DND-41 (cell line): ENCODE data around the gene TMEM184C.

ENCODE experiments used
- ATAC-seq: fragments of 200-7000 bp; cut with Tn5 transposase; 3 replicates; pipeline ENCODE4 v1.9.1; 2021; ENCODE audit warnings: low read depth; ENCODE audit not compliant: insufficient read depth
- DNase-seq: peaks from one replicate; pipeline ENCODE4 v3.0.0-alpha.2; 2020
- H2AFZ ChIP-seq: 2 replicates; pipeline ENCODE4 v1.6.0; 2012; ENCODE audit warnings: low read depth, low read length
- H3K27ac ChIP-seq: 2 replicates; pipeline ENCODE4 v1.5.1; 2012; ENCODE audit warnings: low read length, inconsistent platforms
- H3K27me3 ChIP-seq: fragments of 200-600 bp; sonication (generic); 2 replicates; pipeline ENCODE4 v1.6.0; 2012; ENCODE audit warnings: low read length, mild to moderate bottlenecking, inconsistent platforms; ENCODE audit not compliant: insufficient read depth, poor library complexity
- H3K36me3 ChIP-seq: 2 replicates; pipeline ENCODE4 v1.5.1; 2012; ENCODE audit warnings: low read length, inconsistent platforms; ENCODE audit not compliant: insufficient read depth
- H3K4me1 ChIP-seq: 2 replicates; pipeline ENCODE4 v1.5.1; 2012; ENCODE audit warnings: mild to moderate bottlenecking, low read length; ENCODE audit not compliant: insufficient read depth
- H3K4me2 ChIP-seq: 2 replicates; pipeline ENCODE4 v1.6.0; 2012; ENCODE audit warnings: mild to moderate bottlenecking, moderate library complexity, low read length, inconsistent platforms; ENCODE audit not compliant: insufficient read depth
- H3K4me3 ChIP-seq, 2 experiments: fragments of 200-600 bp in 1 of 2; shearing (Covaris generic) in 1 of 2; 2 replicates each; pipeline ENCODE4 v1.5.1; 2012 to 2016; ENCODE audit warnings: inconsistent platforms in 2 of 2, low read length in 2 of 2, mild to moderate bottlenecking in 2 of 2, low read depth in 1 of 2, moderate library complexity in 1 of 2
- H3K79me2 ChIP-seq: 2 replicates; pipeline ENCODE4 v1.6.0; 2012; ENCODE audit warnings: low read length, inconsistent platforms; ENCODE audit not compliant: insufficient read depth
- H3K9ac ChIP-seq: 2 replicates; pipeline ENCODE4 v1.6.0; 2012; ENCODE audit warnings: low read depth, mild to moderate bottlenecking, inconsistent platforms, low read length, moderate library complexity
- H3K9me3 ChIP-seq: 2 replicates; pipeline ENCODE4 v1.5.1; 2012; ENCODE audit warnings: low read length, moderate library complexity, mild to moderate bottlenecking, inconsistent platforms; ENCODE audit not compliant: insufficient read depth, severe bottlenecking
- H4K20me1 ChIP-seq: 2 replicates; pipeline ENCODE4 v1.6.0; 2012; ENCODE audit warnings: low read length; ENCODE audit not compliant: insufficient read depth
- CTCF ChIP-seq: IDR thresholded peaks from 2 replicates; pipeline ENCODE4 v1.5.1; 2012; ENCODE audit warnings: borderline replicate concordance, low read length, moderate library complexity, mild to moderate bottlenecking; ENCODE audit not compliant: poor library complexity, severe bottlenecking; ENCODE audit errors: extremely low read depth
- EZH2 ChIP-seq: IDR thresholded peaks from 3 replicates; pipeline ENCODE4 v1.6.1; 2012; ENCODE audit warnings: borderline replicate concordance, low read depth, mild to moderate bottlenecking, moderate library complexity, low read length, inconsistent platforms; ENCODE audit not compliant: severe bottlenecking

Gene TMEM184C

GRCh38 chr4:147707892-147708672 lies 90.9 kb downstream of the TMEM184C start:
- Histone ChIP-seq H3K27me3 (peaks cover 4% of the 10 kb centered on the region), H3K9me3 (no peaks in the 10 kb centered on the region), H3K4me3 (no peak overlapping the region), H2AFZ (no peak overlapping the region), H3K4me2 (no peak overlapping the region), H3K36me3 (no peaks in the 10 kb centered on the region), H4K20me1 (no peaks in the 10 kb centered on the region), H3K9ac (no peak overlapping the region), H3K4me1 (no peaks in the 10 kb centered on the region), H3K27ac (no peak overlapping the region), H3K79me2 (no peaks in the 10 kb centered on the region)
- ATAC-seq (peak; percentile 68), DNase-seq (peak; percentile 38)
- no peak for TF ChIP-seq EZH2
- TF ChIP-seq CTCF = peak; percentile 86

- no peak for ATAC-seq
Observed at GRCh38 chr4:147709999-147710398, 92.8 kb downstream of the TMEM184C start.

GRCh38 chr4:147714575-147715401 lies 97.6 kb downstream of the TMEM184C start:
- no peaks in the 10 kb centered on the region for H4K20me1 ChIP-seq
- H3K27ac ChIP-seq = no peak overlapping the region
- H2AFZ ChIP-seq = no peak overlapping the region
- H3K27me3 ChIP-seq = peaks cover 4% of the 10 kb centered on the region
- no peak for TF ChIP-seq CTCF
- TF ChIP-seq EZH2 = no peak
- H3K9ac ChIP-seq = no peak overlapping the region
- H3K4me2 ChIP-seq = no peak overlapping the region
- H3K36me3 ChIP-seq = no peaks in the 10 kb centered on the region
- no peak for DNase-seq
- no peak for ATAC-seq
- no peaks in the 10 kb centered on the region for H3K4me1 ChIP-seq
- no peaks in the 10 kb centered on the region for H3K9me3 ChIP-seq
- H3K79me2 ChIP-seq = no peaks in the 10 kb centered on the region
- H3K4me3 ChIP-seq = no peak overlapping the region

More at GRCh38 chr4:147709999-147710398, 92.8 kb downstream of the TMEM184C start:
- Histone ChIP-seq H3K4me2 (no peak overlapping the region), H3K27ac (no peak overlapping the region), H3K4me1 (no peaks in the 10 kb centered on the region), H3K9me3 (no peaks in the 10 kb centered on the region), H3K9ac (no peak overlapping the region), H4K20me1 (no peaks in the 10 kb centered on the region), H3K4me3 (no peak overlapping the region), H3K79me2 (no peaks in the 10 kb centered on the region), H3K36me3 (no peaks in the 10 kb centered on the region), H2AFZ (no peak overlapping the region), H3K27me3 (peaks cover 4% of the 10 kb centered on the region)
- DNase-seq = no peak
- TF ChIP-seq CTCF (no peak), EZH2 (no peak)
